ENCODE measurements around the gene MYO1A.

GRCh38 chr12:57046947-57047890 is 2.7 kb downstream of the MYO1A start:
- no peak for TF ChIP-seq CTCF (conservative IDR thresholded peaks at IDR 0.05)
- no peak for TF ChIP-seq ZFX (IDR thresholded peaks at IDR 0.05)
